PC-9 (cell line): ENCODE results near the gene MAP2K6. TPM values are rescaled to one million over a fixed set of nuclear protein-coding genes. Genes with fewer than 3 reads are reported as not detected.

ENCODE experiments used
- BruUV-seq: library from RNA; stranded (reverse); fragments of 400-500 nt; replicated peaks from 2 replicates; lab custom pipeline; 2021; lab: Mats Ljungman, UMichigan
- CTCF ChIA-PET: fragments of 300-600 bp; sonication (Branson Sonifier 250); formaldehyde crosslinking; loops from one replicate; lab custom pipeline; 2022; ENCODE audit warnings: antibody characterized with exemption; lab: Charles Lee
- POLR2A ChIA-PET: fragments of 300-600 bp; sonication (Branson Sonifier 250); formaldehyde crosslinking; loops from one replicate; lab custom pipeline; 2022; ENCODE audit warnings: antibody characterized with exemption; ENCODE audit not compliant: unreplicated experiment; lab: Charles Lee
- DNase-seq, 2 experiments: peaks; one replicate each; pipeline versions ENCODE4 v3.0.0 to v3.0.0-alpha.2; 2015 to 2022; ENCODE audit warnings: mixed read lengths in 1 of 2
- H2AFZ ChIP-seq: fragments of 200-600 bp; sonication (generic); 2 replicates; pipeline ENCODE4 v1.8.1; 2017; ENCODE audit warnings: antibody characterized with exemption
- H3F3A ChIP-seq: fragments of 200-600 bp; sonication (generic); 2 replicates; pipeline ENCODE4 v1.8.1; 2017; ENCODE audit warnings: antibody characterized with exemption, mild to moderate bottlenecking, low read depth; ENCODE audit not compliant: insufficient read depth
- H3K27ac ChIP-seq: fragments of 200-600 bp; sonication (generic); 2 replicates; pipeline ENCODE4 v1.6.1; 2016; ENCODE audit warnings: mixed run types
- H3K27me3 ChIP-seq: fragments of 200-600 bp; sonication (generic); 2 replicates; pipeline ENCODE4 v1.6.1; 2016; ENCODE audit warnings: low read depth, mixed run types; ENCODE audit not compliant: insufficient read depth
- H3K36me3 ChIP-seq: fragments of 200-600 bp; sonication (generic); 2 replicates; pipeline ENCODE4 v1.6.1; 2016; ENCODE audit warnings: low read depth, mixed run types
- H3K4me1 ChIP-seq: fragments of 200-600 bp; sonication (generic); replicated peaks from 2 replicates; pipeline ENCODE4 v1.6.1; 2016; ENCODE audit warnings: mixed run types; ENCODE audit not compliant: insufficient read depth
- H3K4me2 ChIP-seq: fragments of 200-600 bp; sonication (generic); 2 replicates; pipeline ENCODE4 v1.6.1; 2017; ENCODE audit warnings: mixed run types
- H3K4me3 ChIP-seq: fragments of 200-600 bp; sonication (generic); 2 replicates; pipeline ENCODE4 v1.6.1; 2016; ENCODE audit warnings: mixed run types
- H3K79me2 ChIP-seq: fragments of 200-600 bp; sonication (generic); 2 replicates; pipeline ENCODE4 v1.6.1; 2017; ENCODE audit warnings: low read depth, mixed run types
- H3K9me2 ChIP-seq: fragments of 200-600 bp; sonication (generic); 2 replicates; pipeline ENCODE4 v1.8.1; 2017; ENCODE audit warnings: mild to moderate bottlenecking; ENCODE audit not compliant: insufficient read depth
- H3K9me3 ChIP-seq: fragments of 200-600 bp; sonication (generic); 2 replicates; pipeline ENCODE4 v1.8.1; 2016; ENCODE audit warnings: low read depth; ENCODE audit not compliant: insufficient read depth
- H4K20me1 ChIP-seq: fragments of 200-600 bp; sonication (generic); 2 replicates; pipeline ENCODE4 v1.8.1; 2017; ENCODE audit not compliant: insufficient read depth
- EZH2 ChIP-seq: fragments of 200-600 bp; sonication (generic); IDR thresholded peaks from 2 replicates; pipeline ENCODE4 v1.8.0; 2017; ENCODE audit warnings: antibody characterized with exemption, low read depth
- intact Hi-C: fragments of 100-400 bp; cut with micrococcal nuclease; formaldehyde crosslinking; loops from one replicate; pipeline ENCODE4 v1.10.0; 2022; ENCODE audit not compliant: unreplicated experiment
- total RNA-seq: library from RNA; stranded (reverse); gene quantifications from 2 replicates; pipeline ENCODE4 v1.2.3, GENCODE V29; 2021
- TF ChIP-seq, protein P1 (sequence below): fragments of 200-600 bp; sonication (generic); conservative IDR thresholded peaks from 2 replicates; pipeline ENCODE4 v1.6.1; 2017; ENCODE audit warnings: mixed run types, antibody characterized with exemption, mild to moderate bottlenecking, moderate library complexity

The MAP2K6 gene
- total RNA-seq, 1 experiment from 2014 or later, result 1.6 TPM

DNA sequence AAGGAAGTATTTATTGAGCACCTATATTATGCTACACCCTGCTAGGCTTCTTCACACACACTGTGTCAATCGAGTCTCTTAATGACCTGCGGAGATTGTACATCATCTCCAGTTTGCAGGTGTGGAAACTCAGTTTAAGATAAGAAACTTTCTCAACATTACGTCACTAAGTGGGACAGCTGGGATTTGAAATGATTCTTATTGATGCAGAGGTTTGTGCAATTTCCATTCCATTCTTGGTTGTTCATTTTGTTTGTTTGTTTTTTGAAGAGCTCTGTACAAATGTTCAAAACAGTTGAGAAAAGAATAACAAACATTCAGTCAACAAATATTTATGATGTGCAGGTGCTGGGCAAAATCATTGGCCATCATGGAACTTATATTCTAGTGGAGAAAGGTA, 84.8 kb downstream of the MAP2K6 start:
- Histone ChIP-seq H3K36me3 (no peaks in the 10 kb centered on the region), H3K9me3 (no peaks in the 10 kb centered on the region), H2AFZ (no peak overlapping the region), H3K4me1 (no peaks in the 10 kb centered on the region), H3K4me3 (no peak overlapping the region), H3K79me2 (no peaks in the 10 kb centered on the region), H3K27me3 (no peaks in the 10 kb centered on the region), H3F3A (no peaks in the 10 kb centered on the region), H3K4me2 (no peak overlapping the region), H4K20me1 (no peaks in the 10 kb centered on the region), H3K9me2 (no peaks in the 10 kb centered on the region), H3K27ac (no peak overlapping the region)
- no peak for DNase-seq
- no TSS peak for BruUV-seq
- ChIA-PET POLR2A (no interaction called here), CTCF (no interaction called here)
- intact Hi-C loops, result no loop called here
- TF ChIP-seq EZH2, result no peak
- TF ChIP-seq, protein P1, sequence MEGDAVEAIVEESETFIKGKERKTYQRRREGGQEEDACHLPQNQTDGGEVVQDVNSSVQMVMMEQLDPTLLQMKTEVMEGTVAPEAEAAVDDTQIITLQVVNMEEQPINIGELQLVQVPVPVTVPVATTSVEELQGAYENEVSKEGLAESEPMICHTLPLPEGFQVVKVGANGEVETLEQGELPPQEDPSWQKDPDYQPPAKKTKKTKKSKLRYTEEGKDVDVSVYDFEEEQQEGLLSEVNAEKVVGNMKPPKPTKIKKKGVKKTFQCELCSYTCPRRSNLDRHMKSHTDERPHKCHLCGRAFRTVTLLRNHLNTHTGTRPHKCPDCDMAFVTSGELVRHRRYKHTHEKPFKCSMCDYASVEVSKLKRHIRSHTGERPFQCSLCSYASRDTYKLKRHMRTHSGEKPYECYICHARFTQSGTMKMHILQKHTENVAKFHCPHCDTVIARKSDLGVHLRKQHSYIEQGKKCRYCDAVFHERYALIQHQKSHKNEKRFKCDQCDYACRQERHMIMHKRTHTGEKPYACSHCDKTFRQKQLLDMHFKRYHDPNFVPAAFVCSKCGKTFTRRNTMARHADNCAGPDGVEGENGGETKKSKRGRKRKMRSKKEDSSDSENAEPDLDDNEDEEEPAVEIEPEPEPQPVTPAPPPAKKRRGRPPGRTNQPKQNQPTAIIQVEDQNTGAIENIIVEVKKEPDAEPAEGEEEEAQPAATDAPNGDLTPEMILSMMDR, result no peak

DNA sequence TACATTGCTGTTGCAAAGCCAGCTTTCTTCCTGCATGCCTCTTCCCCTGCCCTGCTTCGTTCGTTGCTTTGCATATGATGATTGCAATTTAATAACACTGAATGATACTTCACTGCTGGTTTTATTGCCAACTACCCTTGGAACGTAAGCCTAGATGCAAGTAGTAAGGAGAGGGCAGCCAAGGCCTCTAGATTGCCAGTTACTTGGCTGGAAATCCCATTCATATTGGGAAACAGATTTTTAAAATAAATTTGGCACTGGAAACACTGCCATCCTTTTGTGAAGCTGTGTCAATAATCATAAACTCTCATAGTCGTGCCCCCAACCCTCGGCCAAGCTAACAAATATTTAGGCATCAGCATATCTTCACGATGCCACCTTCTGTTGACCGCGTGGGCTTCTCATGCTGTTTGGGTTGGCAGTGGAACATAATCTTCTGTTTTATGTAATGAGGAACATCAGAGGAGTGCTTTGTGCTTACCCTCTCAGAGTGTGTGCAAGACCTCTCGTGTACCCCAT, 86.5 kb downstream of the MAP2K6 start:
- Histone ChIP-seq H3K27ac (no peak overlapping the region), H4K20me1 (no peaks in the 10 kb centered on the region), H3K79me2 (no peaks in the 10 kb centered on the region), H2AFZ (no peak overlapping the region), H3K4me2 (no peak overlapping the region), H3K4me1 (no peaks in the 10 kb centered on the region), H3K9me2 (no peaks in the 10 kb centered on the region), H3K27me3 (no peaks in the 10 kb centered on the region), H3K9me3 (no peaks in the 10 kb centered on the region), H3K4me3 (no peak overlapping the region), H3K36me3 (no peaks in the 10 kb centered on the region), H3F3A (no peaks in the 10 kb centered on the region)
- no TSS peak for BruUV-seq
- intact Hi-C loops, result no loop called here
- TF ChIP-seq, protein P1, result no peak
- no peak for TF ChIP-seq EZH2
- ChIA-PET POLR2A (no interaction called here), CTCF (interaction anchor here (0.8 kb wide), 1 partner anchor 657 kb away, joined by 6 read pairs; no protein-coding TSS in a partner anchor)
- no peak for DNase-seq

DNA sequence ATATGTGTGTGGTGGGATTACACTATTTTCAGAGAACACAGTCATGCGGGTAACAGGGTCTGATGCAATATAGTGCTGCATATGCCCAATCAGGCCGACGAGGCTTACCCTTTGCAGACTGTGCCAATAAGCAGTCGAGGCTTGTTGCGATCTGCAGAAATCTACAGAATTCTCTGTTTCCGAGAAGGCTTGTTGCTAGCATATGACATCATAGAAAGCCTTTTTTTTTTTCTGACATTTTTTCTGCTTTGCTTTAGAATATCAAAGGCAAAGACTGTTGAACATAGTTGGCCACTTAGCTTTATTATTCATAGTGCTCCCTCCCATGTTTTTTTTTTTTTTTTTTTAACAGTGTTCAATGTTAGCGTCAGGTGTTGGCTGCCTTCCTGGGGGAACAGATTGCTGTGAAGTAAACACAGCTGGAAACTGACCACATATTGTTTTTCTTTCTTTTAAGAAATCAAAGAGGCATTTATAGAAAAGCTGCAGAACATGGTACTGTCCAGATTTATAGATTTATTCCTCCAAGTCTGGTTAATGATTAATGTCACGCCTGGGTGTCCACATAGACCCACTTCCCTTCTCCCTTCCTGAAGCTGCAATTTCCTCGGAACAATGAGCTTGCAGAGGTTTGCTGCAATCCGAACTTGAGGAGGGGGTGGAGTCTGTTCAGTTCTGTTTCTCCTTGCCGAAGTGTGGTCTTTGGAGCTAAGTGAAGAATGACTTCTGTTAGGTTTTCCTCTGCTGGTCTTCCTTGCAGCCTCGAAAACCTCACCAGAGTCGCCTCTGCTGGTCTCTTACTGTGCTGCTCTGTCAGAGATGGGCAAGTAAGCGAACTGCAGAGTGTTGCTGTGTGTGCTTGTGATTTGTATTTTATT, 87.3 kb downstream of the MAP2K6 start:
- ChIA-PET CTCF (interaction anchor here (0.6 kb wide), 1 partner anchor 137 kb away, joined by 3 read pairs; no protein-coding TSS in a partner anchor), POLR2A (no interaction called here)
- no peaks in the 10 kb centered on the region for H3K9me2 ChIP-seq
- H4K20me1 ChIP-seq, result no peaks in the 10 kb centered on the region
- DNase-seq, result no peak
- H3K4me2 ChIP-seq, result no peak overlapping the region
- BruUV-seq, result no TSS peak
- no peak overlapping the region for H3K27ac ChIP-seq
- no peaks in the 10 kb centered on the region for H3K79me2 ChIP-seq
- H3K27me3 ChIP-seq, result no peaks in the 10 kb centered on the region
- H3K9me3 ChIP-seq, result no peaks in the 10 kb centered on the region
- H2AFZ ChIP-seq, result no peak overlapping the region
- no peaks in the 10 kb centered on the region for H3K4me1 ChIP-seq
- no peaks in the 10 kb centered on the region for H3K36me3 ChIP-seq
- H3K4me3 ChIP-seq, result no peak overlapping the region
- no peak for TF ChIP-seq EZH2
- TF ChIP-seq, protein P1, result no peak
- H3F3A ChIP-seq, result no peaks in the 10 kb centered on the region
- intact Hi-C loops, result no loop called here
